ENCODE results near the gene PDE7B. TPM values are rescaled to one million over a fixed set of nuclear protein-coding genes. Genes with fewer than 3 reads are reported as not detected.

Gene PDE7B
- total and polyA plus RNA-seq, 4 donors = 0.75 to 5.2 (median 1.3) TPM

- no peaks in the 10 kb centered on the region for H3K36me3 ChIP-seq (ENCODE audit: control insufficient read depth in 4 of 4, insufficient read depth in 3 of 4, low read depth in 1 of 4, low read length in 3 of 4)
- H3K9me3 ChIP-seq (ENCODE audit: control insufficient read depth in 4 of 4, low read length in 3 of 4) = no peaks in the 10 kb centered on the region
- H3K27ac ChIP-seq (ENCODE audit: low read depth in 1 of 2, low read length in 2 of 2) = no peak overlapping the region
- DNase-seq (ENCODE audit: low spot score) = no peak
- H3K9ac ChIP-seq (ENCODE audit: low read depth in 1 of 2, low read length in 2 of 2) = no peak overlapping the region
- TF ChIP-seq CTCF (IDR thresholded peaks at IDR 0.05; ENCODE audit: low read depth, low read length, missing input control) (no peak), EGR1 (IDR thresholded peaks at IDR 0.05; ENCODE audit: low read depth in 2 of 2) (no peak), RAD21 (IDR thresholded peaks at IDR 0.05) (no peak), FOXA2 (IDR thresholded peaks at IDR 0.05) (no peak), HNF4G (IDR thresholded peaks at IDR 0.05) (no peak), SP1 (IDR thresholded peaks at IDR 0.05) (no peak), MAX (IDR thresholded peaks at IDR 0.05) (no peak), YY1 (IDR thresholded peaks at IDR 0.05) (no peak), NR2F2 (IDR thresholded peaks at IDR 0.05) (no peak), GABPA (IDR thresholded peaks at IDR 0.05 in 1 of 2, conservative IDR thresholded peaks at IDR 0.05 in 1 of 2) (no peak), REST (IDR thresholded peaks at IDR 0.05) (no peak), HNF4A (conservative IDR thresholded peaks at IDR 0.05) (no peak), JUND (IDR thresholded peaks at IDR 0.05) (no peak), ZBTB33 (IDR thresholded peaks at IDR 0.05) (no peak), TAF1 (conservative IDR thresholded peaks at IDR 0.05) (no peak)
- H3K4me1 ChIP-seq (ENCODE audit: control insufficient read depth in 4 of 4, insufficient read depth in 4 of 4, low read length in 3 of 4) = peaks cover 0 to 1% (median 0%) of the 10 kb centered on the region in 4 donors
- no peaks in the 10 kb centered on the region for H3K27me3 ChIP-seq (ENCODE audit: control insufficient read depth in 4 of 4, insufficient read depth in 4 of 4, low read length in 3 of 4)
- 84% methylated on average over 1 of the region's 1 CpG for WGBS
- H3K4me3 ChIP-seq (ENCODE audit: low read depth in 1 of 3, low read length in 3 of 3) = no peak overlapping the region
Measured at GRCh38 chr6:135871296-135871695, 19.8 kb downstream of the PDE7B start.

- Histone ChIP-seq H3K36me3 (ENCODE audit: control insufficient read depth in 4 of 4, insufficient read depth in 3 of 4, low read depth in 1 of 4, low read length in 3 of 4) (no peaks in the 10 kb centered on the region), H3K4me3 (ENCODE audit: low read depth in 1 of 3, low read length in 3 of 3) (no peak overlapping the region), H3K9ac (ENCODE audit: low read depth in 1 of 2, low read length in 2 of 2) (no peak overlapping the region), H3K4me1 (ENCODE audit: control insufficient read depth in 4 of 4, insufficient read depth in 4 of 4, low read length in 3 of 4) (no peaks in the 10 kb centered on the region), H3K27me3 (ENCODE audit: control insufficient read depth in 4 of 4, insufficient read depth in 4 of 4, low read length in 3 of 4) (no peaks in the 10 kb centered on the region), H3K27ac (ENCODE audit: low read depth in 1 of 2, low read length in 2 of 2) (no peak overlapping the region), H3K9me3 (ENCODE audit: control insufficient read depth in 4 of 4, low read length in 3 of 4) (no peaks in the 10 kb centered on the region)
- WGBS = 90% methylated on average over 1 of the region's 1 CpG
- no peak for DNase-seq (ENCODE audit: low spot score)
- no peak for TF ChIP-seq MAX (IDR thresholded peaks at IDR 0.05)
- no peak for TF ChIP-seq HNF4G (IDR thresholded peaks at IDR 0.05)
- TF ChIP-seq ATF3 (IDR thresholded peaks at IDR 0.05) = no peak
- no peak for TF ChIP-seq ZBTB33 (IDR thresholded peaks at IDR 0.05)
- no peak for TF ChIP-seq GABPA (IDR thresholded peaks at IDR 0.05 in 1 of 2, conservative IDR thresholded peaks at IDR 0.05 in 1 of 2)
- TF ChIP-seq FOXA1 (IDR thresholded peaks at IDR 0.05) = no peak
- no peak for TF ChIP-seq FOXA2 (IDR thresholded peaks at IDR 0.05)
- no peak for TF ChIP-seq TAF1 (conservative IDR thresholded peaks at IDR 0.05)
- TF ChIP-seq NR2F2 (IDR thresholded peaks at IDR 0.05) = no peak
- TF ChIP-seq CTCF (IDR thresholded peaks at IDR 0.05; ENCODE audit: low read depth, low read length, missing input control) = no peak
Measured at GRCh38 chr6:135871878-135872277, 20.4 kb downstream of the PDE7B start.
